Tibial nerve (tissue), 4 donors: Measurements from ENCODE around the gene FAM83E. TPM values are rescaled to one million over a fixed set of nuclear protein-coding genes. Genes with fewer than 3 reads are reported as not detected.

Source experiments
- DNase-seq, 2 donors: peaks; one replicate each; pipeline ENCODE4 v3.0.0-alpha.2; 2019; ENCODE audit warnings: low spot score in 2 of 2
- H3K27ac ChIP-seq, 4 donors: fragments of 200-600 bp; sonication (generic) in 3 of 4; one replicate each; pipeline ENCODE4 v1.5.1; 2017 to 2019; ENCODE audit warnings: mild to moderate bottlenecking in 1 of 4
- H3K27me3 ChIP-seq, 2 donors: fragments of 200-600 bp; sonication (generic) in 1 of 2; one replicate each; pipeline versions ENCODE4 v1.5.1 to v1.6.0; 2017 to 2019
- H3K36me3 ChIP-seq, 3 donors: fragments of 200-600 bp; sonication (generic); one replicate each; pipeline ENCODE4 v1.5.1; 2018 to 2019
- H3K4me1 ChIP-seq, 4 donors: fragments of 200-600 bp; sonication (generic) in 3 of 4; one replicate each; pipeline ENCODE4 v1.5.1; 2017 to 2019
- H3K4me3 ChIP-seq, 4 donors: fragments of 200-600 bp; sonication (generic) in 3 of 4; one replicate each; pipeline ENCODE4 v1.5.1; 2017 to 2019; ENCODE audit warnings: mild to moderate bottlenecking in 1 of 4, moderate library complexity in 1 of 4
- H3K9me3 ChIP-seq, 4 donors: fragments of 200-600 bp; sonication (generic) in 3 of 4; one replicate each; pipeline ENCODE4 v1.5.1; 2017 to 2019
- EP300 ChIP-seq, 2 donors: sonication (generic); formaldehyde crosslinking; IDR thresholded peaks; one replicate each; pipeline ENCODE4 v1.6.1; 2017; ENCODE audit warnings: antibody characterized with exemption in 2 of 2, mild to moderate bottlenecking in 1 of 2
- POLR2A ChIP-seq, 2 donors: fragments of 450-650 bp; IDR thresholded peaks; one replicate each; pipeline ENCODE4 v1.6.1; 2017; ENCODE audit warnings: antibody characterized with exemption in 2 of 2, mild to moderate bottlenecking in 2 of 2, moderate library complexity in 2 of 2
- WGBS, 2 donors: methylation state at CpG; one replicate each; pipeline ENCODE4 v1.1.5; 2018; 5-methylcytosine and 5-hydroxymethylcytosine counted together
- total RNA-seq, 4 donors: library from RNA; depleted of rRNA; stranded (reverse); fragments of >200 nt; gene quantifications; one replicate each; pipeline ENCODE4 v1.1.0, GENCODE V29; 2016
- TF ChIP-seq, protein P1 (sequence below), 5 experiments: fragments of 200-600 bp in 3 of 5; fragments of 450-650 bp in 2 of 5; sonication (generic) in 3 of 5; IDR thresholded peaks; one replicate each; pipeline ENCODE4 v1.5.1; 2016 to 2019; ENCODE audit warnings: antibody characterized with exemption in 5 of 5, mild to moderate bottlenecking in 3 of 5, moderate library complexity in 2 of 5

Gene FAM83E
- total RNA-seq, 4 donors from 2014 or later = not detected

- TF ChIP-seq, protein P1, sequence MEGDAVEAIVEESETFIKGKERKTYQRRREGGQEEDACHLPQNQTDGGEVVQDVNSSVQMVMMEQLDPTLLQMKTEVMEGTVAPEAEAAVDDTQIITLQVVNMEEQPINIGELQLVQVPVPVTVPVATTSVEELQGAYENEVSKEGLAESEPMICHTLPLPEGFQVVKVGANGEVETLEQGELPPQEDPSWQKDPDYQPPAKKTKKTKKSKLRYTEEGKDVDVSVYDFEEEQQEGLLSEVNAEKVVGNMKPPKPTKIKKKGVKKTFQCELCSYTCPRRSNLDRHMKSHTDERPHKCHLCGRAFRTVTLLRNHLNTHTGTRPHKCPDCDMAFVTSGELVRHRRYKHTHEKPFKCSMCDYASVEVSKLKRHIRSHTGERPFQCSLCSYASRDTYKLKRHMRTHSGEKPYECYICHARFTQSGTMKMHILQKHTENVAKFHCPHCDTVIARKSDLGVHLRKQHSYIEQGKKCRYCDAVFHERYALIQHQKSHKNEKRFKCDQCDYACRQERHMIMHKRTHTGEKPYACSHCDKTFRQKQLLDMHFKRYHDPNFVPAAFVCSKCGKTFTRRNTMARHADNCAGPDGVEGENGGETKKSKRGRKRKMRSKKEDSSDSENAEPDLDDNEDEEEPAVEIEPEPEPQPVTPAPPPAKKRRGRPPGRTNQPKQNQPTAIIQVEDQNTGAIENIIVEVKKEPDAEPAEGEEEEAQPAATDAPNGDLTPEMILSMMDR (IDR thresholded peaks at IDR 0.05) = no peak
- TF ChIP-seq EP300 (IDR thresholded peaks at IDR 0.05) (no peak), POLR2A (IDR thresholded peaks at IDR 0.05) (no peak)
- H3K9me3 ChIP-seq = no peaks in the 10 kb centered on the region
- H3K4me1 ChIP-seq = no peaks in the 10 kb centered on the region
- no peak overlapping the region for H3K27ac ChIP-seq
- H3K4me3 ChIP-seq = no peak overlapping the region
- whole genome bisulfite sequencing, 2 donors = 40 to 46% methylated on average over 9 to 10 of the region's 11 CpGs
- H3K27me3 ChIP-seq = no peaks in the 10 kb centered on the region
- no peak for DNase-seq
- H3K36me3 ChIP-seq = no peaks in the 10 kb centered on the region
Measured at GRCh38 chr19:48654299-48655059, 39.6 kb upstream of the FAM83E start.

DNA sequence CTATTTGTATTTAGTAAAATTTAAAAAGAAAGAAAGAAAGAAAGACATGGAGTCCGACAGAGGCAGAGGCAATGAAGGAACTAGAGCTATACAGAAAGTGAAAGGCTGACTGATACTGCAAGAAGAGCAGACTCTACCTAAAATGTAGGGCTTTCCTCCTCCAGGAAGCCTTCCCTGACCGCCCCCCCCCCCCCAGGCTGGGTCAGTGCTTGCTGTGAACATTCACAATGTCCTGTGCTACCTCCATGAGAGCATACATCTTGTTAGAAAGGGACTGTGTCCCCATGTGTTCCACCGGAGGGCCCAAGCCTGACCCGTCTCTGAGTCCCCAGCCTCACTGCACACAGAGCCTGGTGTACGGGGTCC is 36.8 kb upstream of the FAM83E start:
- no peaks in the 10 kb centered on the region for H3K9me3 ChIP-seq
- no peaks in the 10 kb centered on the region for H3K36me3 ChIP-seq
- 74 to 86% methylated on average over 5 of the region's 5 CpGs for WGBS, 2 donors
- DNase-seq = no peak
- TF ChIP-seq, protein P1 (IDR thresholded peaks at IDR 0.05) = no peak
- no peak for TF ChIP-seq POLR2A (IDR thresholded peaks at IDR 0.05)
- TF ChIP-seq EP300 (IDR thresholded peaks at IDR 0.05) = no peak
- no peaks in the 10 kb centered on the region for H3K27me3 ChIP-seq
- H3K27ac ChIP-seq = no peak overlapping the region
- no peak overlapping the region for H3K4me3 ChIP-seq
- H3K4me1 ChIP-seq = peaks cover 0 to 3% (median 0%) of the 10 kb centered on the region in 4 donors

GRCh38 chr19:48650974-48651682 is 36.3 kb upstream of the FAM83E start:
- DNase-seq = no peak
- Histone ChIP-seq H3K27me3 (no peaks in the 10 kb centered on the region), H3K4me1 (peaks cover 0 to 8% (median 0%) of the 10 kb centered on the region in 4 donors)

DNA sequence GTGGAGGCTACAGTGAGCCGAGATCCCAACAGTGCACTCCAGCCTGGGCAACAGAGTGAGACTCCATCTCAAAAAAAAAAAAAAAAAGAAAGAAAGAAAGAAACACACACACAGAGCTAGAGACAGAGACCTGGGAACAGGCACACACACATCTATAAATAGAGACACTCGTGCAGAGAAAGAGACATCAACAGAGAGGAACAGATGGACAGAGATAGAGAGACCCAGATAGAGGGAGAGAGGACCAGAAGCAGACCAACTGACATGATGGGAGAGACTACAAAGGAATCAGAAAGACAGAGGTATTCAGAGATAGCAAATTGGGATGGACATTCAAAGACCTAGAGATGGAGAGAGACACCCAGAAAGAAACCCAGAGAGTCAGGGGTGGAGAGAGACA is 33.3 kb upstream of the FAM83E start:
- no peaks in the 10 kb centered on the region for H3K36me3 ChIP-seq
- no peaks in the 10 kb centered on the region for H3K27me3 ChIP-seq
- 68 to 75% methylated on average over 2 of the region's 2 CpGs for WGBS, 2 donors
- no peaks in the 10 kb centered on the region for H3K9me3 ChIP-seq
- DNase-seq = no peak
- no peak overlapping the region for H3K27ac ChIP-seq
- no peak overlapping the region for H3K4me3 ChIP-seq
- H3K4me1 ChIP-seq = peaks cover 0 to 27% (median 10%) of the 10 kb centered on the region in 4 donors
- TF ChIP-seq, protein P1 (IDR thresholded peaks at IDR 0.05) = no peak
- TF ChIP-seq POLR2A (IDR thresholded peaks at IDR 0.05) (no peak), EP300 (IDR thresholded peaks at IDR 0.05) (no peak)

More at GRCh38 chr19:48650974-48651682, 36.3 kb upstream of the FAM83E start:
- TF ChIP-seq POLR2A (IDR thresholded peaks at IDR 0.05) (no peak), EP300 (IDR thresholded peaks at IDR 0.05) (no peak)
- TF ChIP-seq, protein P1 (IDR thresholded peaks at IDR 0.05) = no peak
- no peak overlapping the region for H3K4me3 ChIP-seq
- 86 to 89% methylated on average over 12 of the region's 12 CpGs for WGBS, 2 donors
- H3K27ac ChIP-seq = no peak overlapping the region
- H3K9me3 ChIP-seq = no peaks in the 10 kb centered on the region
- H3K36me3 ChIP-seq = no peaks in the 10 kb centered on the region

DNA sequence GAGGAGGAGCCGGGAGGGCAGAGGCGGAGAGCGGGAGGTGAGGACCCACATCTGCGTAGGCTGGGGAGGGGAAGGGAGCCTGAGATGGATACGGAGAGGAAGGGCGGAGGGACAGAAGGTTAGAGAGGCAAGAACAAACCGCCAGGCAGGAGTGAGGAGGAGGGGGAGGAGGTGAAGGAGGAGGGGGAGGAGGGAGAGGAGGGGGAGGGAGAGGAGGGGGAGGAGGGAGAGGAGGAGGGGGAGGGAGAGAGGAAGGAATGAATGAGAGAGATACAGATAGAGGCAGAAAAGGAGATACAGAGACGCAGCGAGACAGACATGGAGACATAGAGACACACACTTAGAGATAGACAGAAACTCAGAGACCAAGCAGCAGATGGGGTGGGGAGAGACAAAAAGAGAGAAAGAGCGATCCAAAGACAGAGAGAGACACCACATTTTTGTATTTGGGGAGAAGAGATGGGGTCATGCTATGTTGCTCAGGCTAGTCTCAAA is 31.9 kb upstream of the FAM83E start:
- no peak for TF ChIP-seq POLR2A (IDR thresholded peaks at IDR 0.05)
- TF ChIP-seq, protein P1 (IDR thresholded peaks at IDR 0.05) = no peak
- no peak for TF ChIP-seq EP300 (IDR thresholded peaks at IDR 0.05)
- DNase-seq = no peak
- Histone ChIP-seq H3K9me3 (no peaks in the 10 kb centered on the region), H3K4me1 (peaks cover 0 to 27% (median 10%) of the 10 kb centered on the region in 4 donors), H3K36me3 (no peaks in the 10 kb centered on the region), H3K27ac (peak overlapping the region; percentile 86 to 96 (median 91)), H3K4me3 (peak overlapping the region; percentile 59 to 67 (median 66)), H3K27me3 (no peaks in the 10 kb centered on the region)
- whole genome bisulfite sequencing, 2 donors = 9 to 11% methylated on average over 10 of the region's 10 CpGs
